H9 (cell line): ENCODE results near the gene CHAC2. TPM values are rescaled to one million over a fixed set of nuclear protein-coding genes. Genes with fewer than 3 reads are reported as not detected.

Experiments
- DNase-seq: peaks from one replicate; pipeline ENCODE4 v3.0.0-alpha.2; 2017
- H2AFZ ChIP-seq: one replicate; pipeline ENCODE4 v1.6.1; 2013; ENCODE audit warnings: mild to moderate bottlenecking, low read length, control low read depth, moderate library complexity
- H2AK5ac ChIP-seq: 2 replicates; pipeline ENCODE4 v1.6.1; 2013; ENCODE audit warnings: low read length, control low read depth, mixed read lengths; ENCODE audit not compliant: insufficient read length
- H2BK120ac ChIP-seq: one replicate; pipeline ENCODE4 v1.6.1; 2013; ENCODE audit warnings: low read depth, mild to moderate bottlenecking, low read length, control low read depth, inconsistent platforms; ENCODE audit not compliant: poor library complexity, severe bottlenecking
- H2BK12ac ChIP-seq: 2 replicates; pipeline ENCODE4 v1.6.1; 2013; ENCODE audit warnings: low read length, control low read depth, mixed read lengths, low read depth; ENCODE audit not compliant: insufficient read length
- H2BK15ac ChIP-seq: 2 replicates; pipeline ENCODE4 v1.6.1; 2013; ENCODE audit warnings: low read depth, low read length, control low read depth
- H2BK20ac ChIP-seq: one replicate; pipeline ENCODE4 v1.6.1; 2013; ENCODE audit warnings: low read depth, mild to moderate bottlenecking, low read length, control low read depth, inconsistent platforms; ENCODE audit not compliant: poor library complexity, severe bottlenecking
- H2BK5ac ChIP-seq: 2 replicates; pipeline ENCODE4 v1.6.1; 2013; ENCODE audit warnings: low read length, control low read depth, mixed read lengths; ENCODE audit not compliant: insufficient read length
- H3K14ac ChIP-seq: 2 replicates; pipeline ENCODE4 v1.6.1; 2013; ENCODE audit warnings: low read length, control low read depth; ENCODE audit not compliant: insufficient read depth
- H3K18ac ChIP-seq: 2 replicates; pipeline ENCODE4 v1.6.1; 2013; ENCODE audit warnings: low read depth, mild to moderate bottlenecking, mixed read lengths, low read length, control low read depth; ENCODE audit not compliant: insufficient read length
- H3K23ac ChIP-seq: 2 replicates; pipeline ENCODE4 v1.6.1; 2013; ENCODE audit warnings: low read length, control low read depth, mixed read lengths, low read depth; ENCODE audit not compliant: insufficient read length
- H3K23me2 ChIP-seq: 2 replicates; pipeline ENCODE4 v1.6.1; 2013; ENCODE audit warnings: low read depth, mild to moderate bottlenecking, mixed read lengths, low read length, control low read depth; ENCODE audit not compliant: insufficient read length, poor library complexity, severe bottlenecking
- H3K27ac ChIP-seq: 2 replicates; pipeline ENCODE4 v1.5.1; 2013; ENCODE audit warnings: low read length, control low read depth, mixed read lengths, low read depth; ENCODE audit not compliant: insufficient read length
- H3K27me3 ChIP-seq: 2 replicates; pipeline ENCODE4 v1.6.1; 2013; ENCODE audit warnings: low read length, control low read depth, inconsistent platforms; ENCODE audit not compliant: insufficient read depth
- H3K4ac ChIP-seq: 2 replicates; pipeline ENCODE4 v1.6.1; 2013; ENCODE audit warnings: low read depth, mild to moderate bottlenecking, control low read depth, inconsistent platforms, low read length, moderate library complexity
- H3K4me1 ChIP-seq: 2 replicates; pipeline ENCODE4 v1.6.1; 2013; ENCODE audit warnings: low read length, control low read depth, inconsistent platforms; ENCODE audit not compliant: insufficient read depth
- H3K4me2 ChIP-seq: 2 replicates; pipeline ENCODE4 v1.6.1; 2013; ENCODE audit warnings: low read length, control low read depth, mixed read lengths; ENCODE audit not compliant: insufficient read length, insufficient read depth
- H3K56ac ChIP-seq: 2 replicates; pipeline ENCODE4 v1.6.1; 2013; ENCODE audit warnings: low read depth, mild to moderate bottlenecking, mixed read lengths, low read length, control low read depth; ENCODE audit not compliant: insufficient read length
- H3K79me1 ChIP-seq: 2 replicates; pipeline ENCODE4 v1.6.1; 2013; ENCODE audit warnings: low read depth, mild to moderate bottlenecking, moderate library complexity, low read length, control low read depth, inconsistent platforms; ENCODE audit not compliant: insufficient read depth, poor library complexity, severe bottlenecking
- H3K79me2 ChIP-seq: 2 replicates; pipeline ENCODE4 v1.6.1; 2013; ENCODE audit warnings: low read length, control low read depth, inconsistent platforms; ENCODE audit not compliant: insufficient read depth
- H3K9ac ChIP-seq: 2 replicates; pipeline ENCODE4 v1.6.1; 2013; ENCODE audit warnings: low read length, control low read depth, mixed read lengths; ENCODE audit not compliant: insufficient read length; ENCODE audit errors: extremely low read depth
- H3K9me3 ChIP-seq: one replicate; pipeline ENCODE4 v1.6.1; 2013; ENCODE audit warnings: low read depth, low read length, inconsistent platforms; ENCODE audit not compliant: control insufficient read depth
- H3T11ph ChIP-seq: one replicate; pipeline ENCODE4 v1.6.1; 2013; ENCODE audit warnings: mild to moderate bottlenecking, low read length, control low read depth, inconsistent platforms
- H4K20me1 ChIP-seq: one replicate; pipeline ENCODE4 v1.6.1; 2013; ENCODE audit not compliant: control insufficient read depth, insufficient read length, insufficient read depth
- H4K5ac ChIP-seq: 2 replicates; pipeline ENCODE4 v1.6.1; 2013; ENCODE audit warnings: low read depth, mild to moderate bottlenecking, mixed read lengths, low read length, control low read depth; ENCODE audit not compliant: insufficient read length
- H4K8ac ChIP-seq: replicated peaks from 2 replicates; pipeline ENCODE4 v1.6.1; 2013; ENCODE audit warnings: low read length, control low read depth, mixed read lengths, low read depth; ENCODE audit not compliant: insufficient read length
- H4K91ac ChIP-seq: 2 replicates; pipeline ENCODE4 v1.6.1; 2013; ENCODE audit warnings: low read depth, mild to moderate bottlenecking, moderate library complexity, mixed read lengths, low read length, control low read depth; ENCODE audit not compliant: insufficient read length
- H3K27ac Mint-ChIP-seq, 3 experiments: 2 replicates in 2 of 3; 3 replicates in 1 of 3; pipeline ENCODE4 v1.8.0; 2020 to 2021; ENCODE audit warnings: mixed read lengths in 3 of 3, mild to moderate bottlenecking in 1 of 3, moderate library complexity in 1 of 3
- H3K27me3 Mint-ChIP-seq: 2 replicates; pipeline ENCODE4 v1.8.0; 2021; ENCODE audit warnings: low read depth, mild to moderate bottlenecking, moderate library complexity, mixed read lengths
- H3K36me3 Mint-ChIP-seq, 3 experiments: 2 replicates in 2 of 3; 3 replicates in 1 of 3; pipeline ENCODE4 v1.8.0; 2020 to 2021; ENCODE audit warnings: low read depth in 3 of 3, mixed read lengths in 3 of 3; ENCODE audit not compliant: insufficient read depth in 1 of 3
- H3K4me1 Mint-ChIP-seq, 2 experiments: 2 replicates each; pipeline ENCODE4 v1.8.0; 2020; ENCODE audit warnings: mixed read lengths in 2 of 2
- H3K4me3 Mint-ChIP-seq, 2 experiments: 2 replicates in 1 of 2; 3 replicates in 1 of 2; pipeline ENCODE4 v1.8.0; 2020 to 2021; ENCODE audit warnings: mild to moderate bottlenecking in 2 of 2, mixed read lengths in 2 of 2, moderate library complexity in 1 of 2
- H3K9me3 Mint-ChIP-seq, 2 experiments: 2 replicates in 1 of 2; 3 replicates in 1 of 2; pipeline ENCODE4 v1.8.0; 2020; ENCODE audit warnings: mild to moderate bottlenecking in 2 of 2, mixed read lengths in 2 of 2, moderate library complexity in 1 of 2
- CTCF ChIP-seq: fragments of 200-600 bp; sonication (generic); conservative IDR thresholded peaks from 3 replicates; pipeline ENCODE4 v1.8.0; 2021; ENCODE audit warnings: antibody characterized with exemption, mild to moderate bottlenecking
- WGBS: extraction: QIAGEN DNeasy Blood & Tissue Kit; methylation state at CpG from one replicate; pipeline ENCODE4 v1.1.7; 2013; ENCODE audit warnings: missing lambda C conversion rate, low lambda C conversion rate, mixed read lengths; ENCODE audit not compliant: insufficient read length; ENCODE audit errors: extremely low coverage; 5-methylcytosine and 5-hydroxymethylcytosine counted together
- total RNA-seq: library from RNA; stranded (reverse); gene quantifications from 2 replicates; pipeline ENCODE4 v1.2.1, GENCODE V29; 2021

Gene CHAC2
- total RNA-seq, 1 experiment from 2014 or later, result 11.3 TPM

GRCh38 chr2:53765767-53766166 is 1.8 kb upstream of the CHAC2 start:
- H3K56ac ChIP-seq, result no peak overlapping the region
- H4K5ac ChIP-seq, result no peak overlapping the region
- H3K9ac ChIP-seq, result no peak overlapping the region
- H4K8ac ChIP-seq, result no peak overlapping the region
- no peak overlapping the region for H4K91ac ChIP-seq
- no peak overlapping the region for H3K14ac ChIP-seq
- H3K23me2 ChIP-seq, result peaks cover 9% of the 10 kb centered on the region
- H3K79me2 ChIP-seq, result no peaks in the 10 kb centered on the region
- no peak overlapping the region for H3T11ph ChIP-seq
- no peaks in the 10 kb centered on the region for H3K4me1 ChIP-seq
- H3K4me3 Mint-ChIP-seq, result no peak overlapping the region
- no peak overlapping the region for H2BK5ac ChIP-seq
- H3K27ac Mint-ChIP-seq, result no peak overlapping the region; a peak in 1 of 7 replicates
- no CpG with 5 or more reads among the region's 1 CpG for WGBS
- no peak overlapping the region for H2AK5ac ChIP-seq
- no peak overlapping the region for H2AFZ ChIP-seq
- H2BK15ac ChIP-seq, result no peak overlapping the region
- peaks cover 16 to 17% of the 10 kb centered on the region in 2 experiments for H3K4me1 Mint-ChIP-seq
- no peak overlapping the region for H3K27ac ChIP-seq
- no peaks in the 10 kb centered on the region for H3K27me3 ChIP-seq
- H3K23ac ChIP-seq, result no peak overlapping the region
- no peak overlapping the region for H3K4ac ChIP-seq
- peaks cover 6 to 16% (median 15%) of the 10 kb centered on the region in 3 experiments for H3K36me3 Mint-ChIP-seq
- H3K18ac ChIP-seq, result no peak overlapping the region
- no peaks in the 10 kb centered on the region for H3K79me1 ChIP-seq
- H3K27me3 Mint-ChIP-seq, result no peaks in the 10 kb centered on the region
- no peak overlapping the region for H2BK20ac ChIP-seq
- no peaks in the 10 kb centered on the region for H3K9me3 Mint-ChIP-seq
- H3K9me3 ChIP-seq, result no peaks in the 10 kb centered on the region
- DNase-seq, result no peak
- no peak overlapping the region for H3K4me2 ChIP-seq
- no peaks in the 10 kb centered on the region for H4K20me1 ChIP-seq
- H2BK12ac ChIP-seq, result no peak overlapping the region
- TF ChIP-seq CTCF, result no peak
- H2BK120ac ChIP-seq, result no peak overlapping the region
